SK-N-MC (cell line): Measurements from ENCODE around the gene ADA.

Experiments used
- DNase-seq: peaks from one replicate; pipeline ENCODE4 v3.0.0-alpha.2; 2011; ENCODE audit warnings: low read depth, low spot score
- H3K27ac ChIP-seq: fragments of 200-600 bp; sonication (generic); 2 replicates; pipeline ENCODE4 v1.5.1; 2016; ENCODE audit warnings: mixed run types
- H3K36me3 ChIP-seq: fragments of 200-600 bp; sonication (generic); 2 replicates; pipeline ENCODE4 v1.6.1; 2017; ENCODE audit warnings: antibody characterized with exemption, low read length, mixed read lengths; ENCODE audit not compliant: insufficient read depth
- H3K4me3 ChIP-seq: fragments of 200-600 bp; sonication (generic); 2 replicates; pipeline ENCODE4 v1.5.1; 2016
- H3K9ac ChIP-seq: fragments of 200-600 bp; sonication (generic); 2 replicates; pipeline ENCODE4 v1.8.0; 2017; ENCODE audit warnings: mixed run types, mixed read lengths; ENCODE audit not compliant: insufficient read length
- H3K9me3 ChIP-seq: fragments of 200-600 bp; sonication (generic); 2 replicates; pipeline ENCODE4 v1.6.1; 2017; ENCODE audit warnings: low read depth, mild to moderate bottlenecking, antibody characterized with exemption, low read length, moderate library complexity, mixed read lengths
- EZH2 ChIP-seq: fragments of 200-600 bp; sonication (generic); IDR thresholded peaks from one replicate; pipeline ENCODE4 v1.6.1; 2017; ENCODE audit warnings: antibody characterized with exemption
- FOXP2 ChIP-seq: optimal IDR thresholded peaks from 2 replicates; pipeline ENCODE3; 2011; ENCODE audit warnings: mild to moderate bottlenecking, moderate library complexity; ENCODE audit not compliant: insufficient read depth; ENCODE audit errors: extremely low read length, control extremely low read depth
- POLR2AphosphoS5 ChIP-seq: IDR thresholded peaks from 2 replicates; pipeline ENCODE4 v1.6.1; 2012; ENCODE audit warnings: mild to moderate bottlenecking, low read depth, low read length, borderline replicate concordance

ADA gene

DNA sequence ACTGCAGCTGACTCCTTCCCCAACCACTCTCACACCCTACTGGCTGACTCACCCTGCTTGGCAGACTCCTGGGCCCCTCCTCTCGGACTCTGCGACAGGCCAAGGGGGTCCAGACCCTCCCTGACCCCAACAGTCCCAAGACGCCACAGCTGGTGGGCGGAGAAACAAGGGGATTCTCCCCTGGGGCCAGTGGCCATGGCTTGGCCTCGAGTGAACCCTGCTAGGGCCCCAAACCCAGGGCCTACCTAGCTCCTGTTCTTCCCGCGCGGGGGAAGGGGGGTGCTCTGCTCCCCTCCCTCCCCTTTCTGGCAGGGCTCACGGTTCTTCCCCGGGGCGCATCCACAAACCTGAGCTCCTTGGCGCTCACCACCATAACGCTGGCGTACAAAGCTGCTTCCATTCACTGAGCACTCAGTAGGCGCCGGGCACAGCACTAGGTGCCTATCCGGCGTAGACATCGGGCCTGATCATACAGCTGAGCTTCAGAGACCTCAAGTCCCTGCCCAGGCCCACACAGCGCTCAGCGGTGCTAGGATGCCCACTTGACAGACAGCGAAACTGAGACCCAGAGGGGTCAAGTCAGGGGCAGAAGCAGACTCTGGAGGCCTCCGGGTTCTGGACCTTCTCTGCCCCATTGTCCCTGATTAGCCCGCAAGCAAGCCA, 597 bp downstream of the ADA start:
- no peak for DNase-seq
- Histone ChIP-seq H3K4me3 (peak overlapping the region; percentile 81), H3K9me3 (no peaks in the 10 kb centered on the region), H3K9ac (peak overlapping the region; percentile 77), H3K36me3 (no peaks in the 10 kb centered on the region), H3K27ac (no peak overlapping the region)
- no peak for TF ChIP-seq FOXP2
- TF ChIP-seq POLR2AphosphoS5, result no peak
- TF ChIP-seq EZH2, result no peak

DNA sequence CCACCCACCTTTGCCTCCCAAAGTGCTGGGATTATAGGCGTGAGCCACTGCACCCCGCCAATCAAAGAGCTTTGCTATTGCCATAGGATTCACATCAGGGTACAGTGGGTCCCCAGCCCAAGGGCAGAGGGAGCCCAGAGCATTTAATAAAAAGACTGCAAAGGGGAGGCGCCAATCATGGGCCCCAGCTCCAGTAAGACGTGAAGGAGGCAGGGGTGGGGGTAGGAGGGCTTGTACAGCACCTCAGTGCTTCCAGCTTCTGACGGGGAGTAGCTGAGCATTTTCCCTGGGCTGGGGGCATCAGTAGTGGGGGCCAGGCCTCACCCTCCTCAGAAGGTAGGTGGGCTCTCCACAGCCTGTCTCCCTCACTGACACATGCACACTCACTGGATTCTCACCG, 1.5 kb downstream of the ADA start:
- Histone ChIP-seq H3K27ac (no peak overlapping the region), H3K36me3 (no peaks in the 10 kb centered on the region), H3K4me3 (no peak overlapping the region), H3K9me3 (no peaks in the 10 kb centered on the region), H3K9ac (no peak overlapping the region)
- DNase-seq, result no peak
- TF ChIP-seq EZH2 (no peak), FOXP2 (no peak), POLR2AphosphoS5 (no peak)

DNA sequence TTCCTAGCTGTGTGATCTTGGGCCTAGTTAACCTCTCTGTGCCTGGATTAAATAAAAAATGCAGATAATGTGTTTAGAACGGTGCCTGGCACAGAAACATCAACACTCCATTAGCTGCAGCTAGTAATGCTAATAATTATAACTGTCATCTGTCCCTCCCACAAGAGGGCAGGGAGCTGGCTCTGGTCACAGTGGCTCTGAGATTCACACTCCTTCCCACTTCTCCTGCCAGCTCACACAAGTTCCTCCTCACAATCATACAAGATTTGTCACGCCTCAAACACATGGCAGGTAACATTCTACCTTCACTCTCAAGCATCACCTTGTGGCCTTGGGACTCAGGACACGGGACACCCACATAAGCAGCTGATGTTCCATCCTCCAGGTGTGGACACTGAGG, 2.4 kb downstream of the ADA start:
- no peak overlapping the region for H3K4me3 ChIP-seq
- no peak overlapping the region for H3K27ac ChIP-seq

DNA sequence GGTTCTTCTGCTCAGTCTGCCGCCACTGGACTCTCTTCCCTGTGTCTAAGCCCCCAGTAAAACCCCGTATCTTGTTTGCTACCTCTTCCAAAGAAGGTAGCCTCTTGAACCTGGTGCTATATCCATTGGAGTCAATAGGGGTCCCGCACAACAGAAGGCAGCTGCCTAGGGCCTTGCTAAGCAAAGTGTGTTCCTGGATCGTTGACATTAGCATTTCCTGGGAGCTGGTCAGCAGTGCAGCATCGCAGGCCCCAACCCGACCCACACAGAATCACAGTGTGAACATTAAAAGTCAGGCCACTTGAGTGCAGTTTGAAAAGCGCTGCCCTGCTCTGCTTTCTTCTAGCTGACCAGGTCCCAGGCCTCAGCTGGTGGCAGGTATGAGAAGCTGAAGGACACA, 2.9 kb downstream of the ADA start:
- Histone ChIP-seq H3K9ac (no peak overlapping the region), H3K36me3 (no peaks in the 10 kb centered on the region), H3K27ac (no peak overlapping the region), H3K4me3 (no peak overlapping the region), H3K9me3 (no peaks in the 10 kb centered on the region)
- TF ChIP-seq EZH2 (no peak), FOXP2 (no peak), POLR2AphosphoS5 (no peak)
- no peak for DNase-seq

More for the DNA sequence above, 2.4 kb downstream of the ADA start:
- Histone ChIP-seq H3K36me3 (no peaks in the 10 kb centered on the region), H3K9me3 (no peaks in the 10 kb centered on the region), H3K9ac (no peak overlapping the region)
- DNase-seq, result no peak
- no peak for TF ChIP-seq POLR2AphosphoS5
- TF ChIP-seq EZH2, result no peak
- no peak for TF ChIP-seq FOXP2

DNA sequence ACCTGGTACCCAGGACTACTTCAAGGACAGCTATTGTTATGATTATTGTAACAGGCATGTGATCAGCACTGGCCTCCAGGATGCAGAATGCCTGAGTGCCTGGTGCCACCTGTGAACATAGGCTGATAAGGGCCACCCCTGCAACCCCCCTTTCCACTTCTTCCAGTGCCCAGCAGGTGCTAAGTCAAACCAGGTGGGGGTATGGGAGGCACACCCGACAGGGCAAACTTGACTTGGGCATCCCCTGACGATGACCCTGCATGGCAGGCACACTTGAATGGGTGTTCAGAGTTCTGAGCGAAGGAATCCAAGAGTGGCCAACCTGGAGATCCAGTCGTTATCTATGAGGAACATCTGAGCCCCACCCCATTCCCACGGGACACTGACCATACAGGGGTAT, 3.4 kb downstream of the ADA start:
- TF ChIP-seq FOXP2 (no peak), EZH2 (no peak), POLR2AphosphoS5 (no peak)
- H3K9me3 ChIP-seq, result no peaks in the 10 kb centered on the region
- no peak overlapping the region for H3K9ac ChIP-seq
- H3K27ac ChIP-seq, result no peak overlapping the region
- H3K4me3 ChIP-seq, result no peak overlapping the region
- no peak for DNase-seq
- H3K36me3 ChIP-seq, result no peaks in the 10 kb centered on the region

DNA sequence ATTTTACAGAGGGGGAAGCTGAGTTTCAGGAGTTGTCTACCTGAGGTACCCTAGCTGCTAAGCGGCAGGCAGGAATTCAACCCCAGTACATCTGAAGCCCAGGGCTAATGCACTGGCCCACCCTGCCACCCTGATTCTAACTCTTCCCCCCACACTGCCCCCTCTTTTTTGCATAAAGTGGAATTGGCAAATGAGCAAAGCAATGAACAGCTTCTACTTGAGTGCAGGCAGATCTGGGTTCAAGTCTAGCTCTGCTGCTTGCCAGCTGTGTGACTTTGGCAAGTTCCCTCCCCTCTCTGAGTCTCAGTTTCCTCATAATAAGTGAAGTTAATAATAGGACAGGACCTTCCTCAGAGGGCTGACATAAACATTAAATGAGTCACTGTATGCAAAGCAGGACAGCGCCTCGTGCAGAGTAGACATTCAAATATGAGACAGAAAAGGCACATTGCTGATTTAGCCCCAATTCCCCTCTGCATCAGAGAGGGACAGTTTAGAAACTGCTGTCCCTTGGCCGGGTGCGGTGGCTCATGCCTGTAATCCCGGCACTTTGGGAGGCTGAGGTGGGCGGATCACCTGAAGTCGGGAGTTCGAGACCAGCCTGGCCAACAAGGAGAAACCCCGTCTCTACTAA, 4.7 kb downstream of the ADA start:
- DNase-seq, result no peak
- H3K4me3 ChIP-seq, result peak overlapping the region; percentile 21
- no peaks in the 10 kb centered on the region for H3K36me3 ChIP-seq
- no peak overlapping the region for H3K9ac ChIP-seq
- H3K27ac ChIP-seq, result 0 out of 2 replicates have a peak overlapping the region, but pooled peaks have one; percentile 48
- no peaks in the 10 kb centered on the region for H3K9me3 ChIP-seq
- TF ChIP-seq EZH2 (no peak), FOXP2 (no peak), POLR2AphosphoS5 (no peak)

DNA sequence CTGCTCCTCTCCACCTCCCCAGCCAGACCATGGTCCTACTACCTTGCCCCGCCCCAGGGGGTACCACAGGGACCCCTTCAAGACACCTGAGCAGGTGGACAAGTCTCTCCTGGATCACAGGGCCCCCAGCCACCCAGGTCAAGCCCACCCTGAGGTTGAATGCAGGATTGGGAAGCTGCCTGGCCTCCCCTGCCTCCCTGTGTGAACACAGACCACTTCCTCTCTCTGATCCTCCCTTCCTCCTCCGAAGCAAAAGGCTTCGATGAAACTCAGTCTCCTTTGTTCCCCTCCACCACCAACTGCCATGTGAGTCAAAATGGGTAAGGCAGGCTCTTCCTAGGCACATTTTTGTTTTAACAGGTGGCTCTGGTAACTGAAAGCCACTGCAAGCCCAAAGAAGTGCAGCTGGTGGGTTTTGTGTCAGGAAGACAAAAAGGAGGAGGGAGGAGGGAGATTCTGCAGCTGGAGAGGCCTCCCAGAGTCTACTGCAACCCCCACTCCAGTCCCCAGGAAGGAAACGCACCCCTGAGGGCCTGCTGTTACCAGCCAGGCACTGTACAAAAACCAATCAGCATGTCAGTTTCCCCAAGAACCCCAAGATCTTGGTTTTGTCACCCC, 5.4 kb downstream of the ADA start:
- no peak for TF ChIP-seq POLR2AphosphoS5
- TF ChIP-seq FOXP2, result no peak
- TF ChIP-seq EZH2, result no peak
- Histone ChIP-seq H3K9ac (no peak overlapping the region), H3K9me3 (no peaks in the 10 kb centered on the region), H3K4me3 (peak overlapping the region; percentile 21), H3K27ac (peak overlapping the region; percentile 48; the same call in 1 of the 2 replicates), H3K36me3 (no peaks in the 10 kb centered on the region)
- DNase-seq, result no peak

DNA sequence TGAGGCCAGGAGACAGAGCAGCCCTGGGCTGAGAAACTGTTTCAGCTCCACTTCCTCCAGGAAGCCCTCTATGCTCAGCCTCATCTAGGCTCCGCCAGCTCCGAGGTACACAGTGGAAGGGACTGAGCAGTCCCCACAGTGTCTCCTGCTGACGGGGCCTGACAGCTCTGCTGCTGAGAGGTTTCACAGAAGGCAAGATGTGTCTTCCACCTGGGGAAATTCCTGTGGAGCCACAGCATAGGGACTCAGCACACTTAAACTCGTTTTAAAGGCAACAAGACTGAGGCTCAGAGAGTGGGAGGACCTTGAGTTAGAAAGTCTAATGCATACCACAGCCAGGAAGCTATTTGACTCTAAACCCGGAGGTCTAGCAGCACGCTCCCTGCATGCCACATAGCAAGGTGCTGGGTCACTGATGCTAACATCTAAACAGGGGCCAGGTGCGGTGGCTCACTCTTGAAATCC, 6.8 kb downstream of the ADA start:
- no peaks in the 10 kb centered on the region for H3K9me3 ChIP-seq
- peaks cover 4% of the 10 kb centered on the region; the same call in 1 of the 2 replicates for H3K36me3 ChIP-seq
- DNase-seq, result no peak
- TF ChIP-seq POLR2AphosphoS5 (no peak), FOXP2 (no peak), EZH2 (no peak)
- no peak overlapping the region for H3K27ac ChIP-seq
- no peak overlapping the region for H3K9ac ChIP-seq
- H3K4me3 ChIP-seq, result no peak overlapping the region
